HCT116 (cell line): ENCODE results near the gene OBSL1. TPM values are rescaled to one million over a fixed set of nuclear protein-coding genes. Genes with fewer than 3 reads are reported as not detected.

Experiments
- ATAC-seq: fragments of 200-7000 bp; cut with Tn5 transposase; 2 replicates; pipeline ENCODE4 v1.9.1; 2020; ENCODE audit warnings: mild to moderate bottlenecking, moderate library complexity
- BruUV-seq: library from RNA; stranded (reverse); fragments of 400-500 nt; replicated peaks from 2 replicates; lab custom pipeline; 2021; lab: Mats Ljungman, UMichigan
- CTCF ChIA-PET: fragments of 300-600 bp; sonication (Branson Sonifier 250); formaldehyde crosslinking; loops from one replicate; lab custom pipeline; 2021; ENCODE audit warnings: antibody characterized with exemption; lab: Charles Lee
- POLR2A ChIA-PET: fragments of 300-600, 350-600 bp; sonication (Branson Sonifier 250); formaldehyde crosslinking; loops from one replicate; lab custom pipeline; 2021; ENCODE audit warnings: antibody characterized with exemption; lab: Charles Lee
- RAD21 ChIA-PET, 2 experiments: fragments of 300-600 bp; sonication (Branson Sonifier 250); formaldehyde crosslinking; loops; one replicate each; lab custom pipeline; 2023; ENCODE audit warnings: low total read pairs in 2 of 2; ENCODE audit not compliant: uncharacterized antibody in 2 of 2, unreplicated experiment in 2 of 2, low non-redundant PET in 1 of 2; lab: Charles Lee
- DNase-seq: peaks from one replicate; pipeline ENCODE4 v3.0.0-alpha.2; 2010; ENCODE audit warnings: low read depth, low spot score
- H2AFZ ChIP-seq: fragments of 200-600 bp; shearing (Covaris generic), sonication (generic); 2 replicates; pipeline ENCODE4 v1.6.1; 2017; ENCODE audit warnings: low read depth, mixed run types, mixed read lengths, antibody characterized with exemption, low read length; ENCODE audit not compliant: poor library complexity, severe bottlenecking
- H3K27ac ChIP-seq: 2 replicates; pipeline ENCODE4 v1.5.1; 2012; ENCODE audit warnings: low read depth, low read length
- H3K27me3 ChIP-seq: fragments of 200-600 bp; sonication (generic); 2 replicates; pipeline ENCODE4 v1.6.1; 2016; ENCODE audit warnings: mixed run types, low read length, mixed read lengths; ENCODE audit not compliant: insufficient read depth
- H3K36me3 ChIP-seq, 2 experiments: fragments of 200-500 bp in 1 of 2; fragments of 200-600 bp in 1 of 2; sonication (Bioruptor generic) in 1 of 2; sonication (generic) in 1 of 2; 2 replicates each; pipeline versions ENCODE4 v1.5.1 to v1.6.1; 2014 to 2016; ENCODE audit warnings: low read length in 2 of 2, inconsistent platforms in 1 of 2, mixed read lengths in 1 of 2, mixed run types in 1 of 2; ENCODE audit not compliant: insufficient read depth in 2 of 2, control insufficient read depth in 1 of 2
- H3K4me1 ChIP-seq, 2 experiments: fragments of 200-600 bp in 1 of 2; sonication (generic) in 1 of 2; 2 replicates each; pipeline versions ENCODE4 v1.5.1 to v1.6.1; 2012 to 2017; ENCODE audit warnings: low read length in 2 of 2, inconsistent platforms in 1 of 2, mild to moderate bottlenecking in 1 of 2, mixed read lengths in 1 of 2, mixed run types in 1 of 2, moderate library complexity in 1 of 2; ENCODE audit not compliant: insufficient read depth in 2 of 2, control insufficient read depth in 1 of 2
- H3K4me2 ChIP-seq: fragments of 200-600 bp; sonication (generic); 2 replicates; pipeline ENCODE4 v1.6.1; 2017; ENCODE audit warnings: mixed run types, low read length, mixed read lengths
- H3K4me3 ChIP-seq, 2 experiments: fragments of 200-600 bp in 1 of 2; sonication (generic) in 1 of 2; replicated peaks in 1 of 2; 2 replicates each; pipeline ENCODE4 v1.5.1; 2011 to 2016; ENCODE audit warnings: low read length in 2 of 2, control low read depth in 1 of 2, low read depth in 1 of 2, mild to moderate bottlenecking in 1 of 2, mixed read lengths in 1 of 2, mixed run types in 1 of 2
- H3K79me2 ChIP-seq: fragments of 200-600 bp; sonication (generic); 2 replicates; pipeline ENCODE4 v1.6.1; 2017; ENCODE audit warnings: mild to moderate bottlenecking, mixed run types, low read length, moderate library complexity, mixed read lengths; ENCODE audit not compliant: insufficient read depth
- H3K9ac ChIP-seq: fragments of 200-600 bp; sonication (generic); 2 replicates; pipeline ENCODE4 v1.6.1; 2016; ENCODE audit warnings: low read length, mixed read lengths
- H3K9me2 ChIP-seq: fragments of 200-600 bp; sonication (generic), shearing (Covaris generic); 2 replicates; pipeline ENCODE4 v1.6.1; 2017; ENCODE audit warnings: mixed run types, mild to moderate bottlenecking, moderate library complexity; ENCODE audit not compliant: insufficient read depth
- H3K9me3 ChIP-seq, 2 experiments: fragments of 200-500 bp in 1 of 2; fragments of 200-600 bp in 1 of 2; sonication (Bioruptor generic) in 1 of 2; sonication (generic) in 1 of 2; 2 replicates each; pipeline ENCODE4 v1.6.1; 2014 to 2017; ENCODE audit warnings: low read length in 2 of 2, mixed read lengths in 2 of 2, inconsistent platforms in 1 of 2, low read depth in 1 of 2, mild to moderate bottlenecking in 1 of 2, mixed run types in 1 of 2, moderate library complexity in 1 of 2; ENCODE audit not compliant: control insufficient read depth in 1 of 2, insufficient read depth in 1 of 2
- H4K20me1 ChIP-seq: fragments of 200-600 bp; sonication (generic), shearing (Covaris generic); 2 replicates; pipeline ENCODE4 v1.6.1; 2017; ENCODE audit warnings: mixed run types, mild to moderate bottlenecking, moderate library complexity; ENCODE audit not compliant: insufficient read depth
- TCF7L2 ChIP-seq: IDR thresholded peaks from 2 replicates; pipeline ENCODE4 v1.7.0; 2011; ENCODE audit warnings: borderline replicate concordance, inconsistent platforms; ENCODE audit not compliant: insufficient read depth, insufficient read length; ENCODE audit errors: extremely low read depth
- ZNF274 ChIP-seq: fragments of 200-500 bp; sonication (Bioruptor generic); IDR thresholded peaks from 2 replicates; pipeline ENCODE4 v1.6.1; 2014; ENCODE audit warnings: mild to moderate bottlenecking, low read depth, low read length, inconsistent platforms
- intact Hi-C: fragments of 100-400 bp; cut with micrococcal nuclease; formaldehyde crosslinking; loops from 2 replicates; pipeline ENCODE4 v1.10.0; 2022
- total RNA-seq: library from RNA; stranded (reverse); gene quantifications from one replicate; pipeline ENCODE4 v1.2.1, GENCODE V29; 2021; ENCODE audit not compliant: unreplicated experiment
- TF ChIP-seq, protein P1 (sequence below): IDR thresholded peaks from 2 replicates; pipeline ENCODE4 v1.6.1; 2011; ENCODE audit warnings: mild to moderate bottlenecking, low read length, moderate library complexity; ENCODE audit not compliant: insufficient replicate concordance; ENCODE audit errors: extremely low read depth

Gene OBSL1
- total RNA-seq, 1 experiment from 2014 or later: 45.2 TPM

DNA sequence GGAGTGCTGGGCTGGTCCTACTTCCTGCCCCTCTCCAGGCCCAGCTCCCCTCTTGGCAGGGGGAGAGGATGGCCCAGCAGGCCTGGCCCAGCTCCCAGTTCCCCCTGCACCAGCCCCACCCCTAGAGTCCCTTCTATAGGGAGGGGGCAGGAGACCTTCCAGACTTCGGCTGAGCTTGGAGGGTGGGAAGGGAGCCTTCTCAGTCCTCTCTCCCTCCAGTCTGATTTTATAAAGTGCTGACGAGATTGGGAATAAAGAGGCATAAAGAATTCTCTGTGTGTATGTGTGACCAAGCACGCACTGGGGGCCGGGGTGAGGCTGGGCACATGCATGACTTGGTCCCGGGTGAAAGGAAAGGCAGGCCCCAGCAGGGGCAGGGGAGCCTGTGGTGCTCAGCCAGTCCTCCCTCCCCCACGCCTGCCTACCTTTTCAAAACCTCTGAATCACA lies 32.8 kb downstream of the OBSL1 start:
- intact Hi-C loops: loop anchor here (10.0 kb wide), 1 partner anchor 364 kb away; the partner anchor contains the start of genes CNPPD1, RETREG2 and SLC23A3
- TF ChIP-seq, protein P1, sequence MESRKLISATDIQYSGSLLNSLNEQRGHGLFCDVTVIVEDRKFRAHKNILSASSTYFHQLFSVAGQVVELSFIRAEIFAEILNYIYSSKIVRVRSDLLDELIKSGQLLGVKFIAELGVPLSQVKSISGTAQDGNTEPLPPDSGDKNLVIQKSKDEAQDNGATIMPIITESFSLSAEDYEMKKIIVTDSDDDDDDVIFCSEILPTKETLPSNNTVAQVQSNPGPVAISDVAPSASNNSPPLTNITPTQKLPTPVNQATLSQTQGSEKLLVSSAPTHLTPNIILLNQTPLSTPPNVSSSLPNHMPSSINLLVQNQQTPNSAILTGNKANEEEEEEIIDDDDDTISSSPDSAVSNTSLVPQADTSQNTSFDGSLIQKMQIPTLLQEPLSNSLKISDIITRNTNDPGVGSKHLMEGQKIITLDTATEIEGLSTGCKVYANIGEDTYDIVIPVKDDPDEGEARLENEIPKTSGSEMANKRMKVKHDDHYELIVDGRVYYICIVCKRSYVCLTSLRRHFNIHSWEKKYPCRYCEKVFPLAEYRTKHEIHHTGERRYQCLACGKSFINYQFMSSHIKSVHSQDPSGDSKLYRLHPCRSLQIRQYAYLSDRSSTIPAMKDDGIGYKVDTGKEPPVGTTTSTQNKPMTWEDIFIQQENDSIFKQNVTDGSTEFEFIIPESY: no peak
- TF ChIP-seq ZNF274 (no peak), TCF7L2 (no peak)
- H3K27me3 ChIP-seq: no peaks in the 10 kb centered on the region
- no peaks in the 10 kb centered on the region for H3K9me3 ChIP-seq
- no peaks in the 10 kb centered on the region for H3K9me2 ChIP-seq
- ATAC-seq (no peak), DNase-seq (no peak)
- no TSS peak for BruUV-seq
- peak overlapping the region; percentile 57 for H3K4me2 ChIP-seq
- ChIA-PET CTCF (interaction anchor here (1.4 kb wide), 1 partner anchor 9 kb away, joined by 3 read pairs; no protein-coding TSS in a partner anchor), RAD21 (no interaction called here), POLR2A (no interaction called here)
- H4K20me1 ChIP-seq: peaks cover 6% of the 10 kb centered on the region; the same call in 1 of the 2 replicates
- H3K27ac ChIP-seq: peak overlapping the region; percentile 49; the same call in 1 of the 2 replicates
- no peak overlapping the region for H3K4me3 ChIP-seq
- peaks cover 49% of the 10 kb centered on the region for H3K79me2 ChIP-seq
- peaks cover 24 to 77% of the 10 kb centered on the region in 2 experiments for H3K4me1 ChIP-seq
- H2AFZ ChIP-seq: no peak overlapping the region
- H3K36me3 ChIP-seq: peaks cover 0 to 28% of the 10 kb centered on the region in 2 experiments; a peak in 2 of 4 replicates
- H3K9ac ChIP-seq: peak overlapping the region; percentile 24
